Measurements from ENCODE around the gene SEPTIN11.

Gene SEPTIN11

DNA sequence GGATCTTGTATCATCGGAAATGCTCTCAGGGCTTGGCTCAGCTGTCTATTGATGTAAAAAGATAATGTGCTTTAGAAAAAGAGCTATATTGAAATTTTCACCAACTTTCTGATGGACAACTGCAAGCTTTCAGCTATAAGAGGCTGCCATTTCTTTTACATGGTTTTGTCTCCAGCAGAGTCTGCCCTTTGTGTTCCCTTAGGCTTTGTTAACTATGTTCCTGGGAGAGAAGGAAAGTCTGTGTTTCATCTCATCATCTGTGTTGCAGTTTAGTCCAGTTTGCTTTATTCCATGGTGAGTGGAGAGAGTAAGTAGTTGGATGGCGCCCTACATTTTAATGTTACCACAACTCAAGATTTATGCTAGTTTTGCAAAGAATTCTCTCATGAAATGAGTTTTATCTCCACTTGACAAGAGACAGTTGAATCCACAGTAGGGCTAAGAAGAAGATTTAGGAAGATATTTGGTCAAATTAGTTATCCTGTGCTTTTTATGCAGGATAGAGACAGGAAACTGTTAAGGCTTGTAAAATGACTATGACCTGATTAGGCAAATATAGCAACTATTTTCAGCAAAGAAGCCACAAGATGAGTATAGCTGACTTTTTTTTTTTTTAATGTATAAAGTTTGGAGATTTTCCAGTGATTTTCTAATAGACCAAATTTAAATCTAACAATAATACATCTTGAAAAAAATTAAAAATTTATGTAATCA, 16.5 kb downstream of the SEPTIN11 start:
- no peak for TF ChIP-seq ZNF560 (tag by site-specific recombination; IDR thresholded peaks at IDR 0.05; ENCODE audit: borderline replicate concordance)
- TF ChIP-seq, protein P1, sequence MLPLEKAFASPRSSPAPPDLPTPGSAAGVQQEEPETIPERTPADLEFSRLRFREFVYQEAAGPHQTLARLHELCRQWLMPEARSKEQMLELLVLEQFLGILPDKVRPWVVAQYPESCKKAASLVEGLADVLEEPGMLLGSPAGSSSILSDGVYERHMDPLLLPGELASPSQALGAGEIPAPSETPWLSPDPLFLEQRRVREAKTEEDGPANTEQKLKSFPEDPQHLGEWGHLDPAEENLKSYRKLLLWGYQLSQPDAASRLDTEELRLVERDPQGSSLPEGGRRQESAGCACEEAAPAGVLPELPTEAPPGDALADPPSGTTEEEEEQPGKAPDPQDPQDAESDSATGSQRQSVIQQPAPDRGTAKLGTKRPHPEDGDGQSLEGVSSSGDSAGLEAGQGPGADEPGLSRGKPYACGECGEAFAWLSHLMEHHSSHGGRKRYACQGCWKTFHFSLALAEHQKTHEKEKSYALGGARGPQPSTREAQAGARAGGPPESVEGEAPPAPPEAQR (tag by site-specific recombination; IDR thresholded peaks at IDR 0.05), result no peak
- no peak for TF ChIP-seq ZNF544 (tag by site-specific recombination; IDR thresholded peaks at IDR 0.05)
- no peak for TF ChIP-seq ZNF324 (tag by site-specific recombination; IDR thresholded peaks at IDR 0.05)
- no peak for TF ChIP-seq ZNF148 (tag by site-specific recombination; IDR thresholded peaks at IDR 0.05; ENCODE audit: borderline replicate concordance)
- TF ChIP-seq ZSCAN30 (tag by site-specific recombination; IDR thresholded peaks at IDR 0.05), result no peak
- POLR2A ChIA-PET, result no interaction called here
- no peak overlapping the region for H3K27ac ChIP-seq (ENCODE audit: extremely low read depth, low read depth, low read length)
- CTCF ChIA-PET, result no interaction called here
- H3K36me3 ChIP-seq (ENCODE audit: control insufficient read depth in 2 of 2, insufficient read depth in 1 of 2, low read length in 2 of 2), result no peaks in the 10 kb centered on the region
- H3K4me3 ChIP-seq (ENCODE audit: low read depth, low read length), result no peak overlapping the region
- peaks cover 22% of the 10 kb centered on the region for H3K4me1 ChIP-seq (ENCODE audit: control insufficient read depth, insufficient read depth, low read length)
- no peaks in the 10 kb centered on the region for H3K9me3 ChIP-seq (ENCODE audit: control insufficient read depth, insufficient read depth, low read depth, low read length)

GRCh38 chr4:76968937-76969336, 19.4 kb downstream of the SEPTIN11 start:
- Histone ChIP-seq H3K36me3 (ENCODE audit: control insufficient read depth in 2 of 2, insufficient read depth in 1 of 2, low read length in 2 of 2) (no peaks in the 10 kb centered on the region), H3K9me3 (ENCODE audit: control insufficient read depth, insufficient read depth, low read depth, low read length) (no peaks in the 10 kb centered on the region), H3K27ac (ENCODE audit: extremely low read depth, low read depth, low read length) (no peak overlapping the region), H3K4me3 (ENCODE audit: low read depth, low read length) (no peak overlapping the region), H3K4me1 (ENCODE audit: control insufficient read depth, insufficient read depth, low read length) (peaks cover 16% of the 10 kb centered on the region)
- ChIA-PET POLR2A (no interaction called here), CTCF (no interaction called here)
- TF ChIP-seq SETDB1 (IDR thresholded peaks at IDR 0.05; ENCODE audit: insufficient read length, low read length) (no peak), ZBTB17 (tag by site-specific recombination; IDR thresholded peaks at IDR 0.05) (no peak), PRDM1 (tag by site-specific recombination; IDR thresholded peaks at IDR 0.05) (no peak), ZNF133 (tag by site-specific recombination; IDR thresholded peaks at IDR 0.05) (no peak), ZNF639 (tag by site-specific recombination; IDR thresholded peaks at IDR 0.05) (no peak), ZBTB48 (tag by site-specific recombination; IDR thresholded peaks at IDR 0.05) (no peak), ZNF37A (tag by site-specific recombination; IDR thresholded peaks at IDR 0.05) (no peak), ZNF341 (tag by site-specific recombination; IDR thresholded peaks at IDR 0.05; ENCODE audit: low read depth) (no peak), TRIM28 (IDR thresholded peaks at IDR 0.05; ENCODE audit: borderline replicate concordance, low read length) (no peak), ZNF366 (tag by site-specific recombination; conservative IDR thresholded peaks at IDR 0.05) (no peak), ZNF624 (tag by site-specific recombination; IDR thresholded peaks at IDR 0.05) (no peak), ZNF112 (tag by site-specific recombination; IDR thresholded peaks at IDR 0.05) (no peak), ZNF658 (tag by site-specific recombination; IDR thresholded peaks at IDR 0.05) (no peak), ZSCAN4 (tag by site-specific recombination; IDR thresholded peaks at IDR 0.05) (no peak)
- TF ChIP-seq, protein P2, sequence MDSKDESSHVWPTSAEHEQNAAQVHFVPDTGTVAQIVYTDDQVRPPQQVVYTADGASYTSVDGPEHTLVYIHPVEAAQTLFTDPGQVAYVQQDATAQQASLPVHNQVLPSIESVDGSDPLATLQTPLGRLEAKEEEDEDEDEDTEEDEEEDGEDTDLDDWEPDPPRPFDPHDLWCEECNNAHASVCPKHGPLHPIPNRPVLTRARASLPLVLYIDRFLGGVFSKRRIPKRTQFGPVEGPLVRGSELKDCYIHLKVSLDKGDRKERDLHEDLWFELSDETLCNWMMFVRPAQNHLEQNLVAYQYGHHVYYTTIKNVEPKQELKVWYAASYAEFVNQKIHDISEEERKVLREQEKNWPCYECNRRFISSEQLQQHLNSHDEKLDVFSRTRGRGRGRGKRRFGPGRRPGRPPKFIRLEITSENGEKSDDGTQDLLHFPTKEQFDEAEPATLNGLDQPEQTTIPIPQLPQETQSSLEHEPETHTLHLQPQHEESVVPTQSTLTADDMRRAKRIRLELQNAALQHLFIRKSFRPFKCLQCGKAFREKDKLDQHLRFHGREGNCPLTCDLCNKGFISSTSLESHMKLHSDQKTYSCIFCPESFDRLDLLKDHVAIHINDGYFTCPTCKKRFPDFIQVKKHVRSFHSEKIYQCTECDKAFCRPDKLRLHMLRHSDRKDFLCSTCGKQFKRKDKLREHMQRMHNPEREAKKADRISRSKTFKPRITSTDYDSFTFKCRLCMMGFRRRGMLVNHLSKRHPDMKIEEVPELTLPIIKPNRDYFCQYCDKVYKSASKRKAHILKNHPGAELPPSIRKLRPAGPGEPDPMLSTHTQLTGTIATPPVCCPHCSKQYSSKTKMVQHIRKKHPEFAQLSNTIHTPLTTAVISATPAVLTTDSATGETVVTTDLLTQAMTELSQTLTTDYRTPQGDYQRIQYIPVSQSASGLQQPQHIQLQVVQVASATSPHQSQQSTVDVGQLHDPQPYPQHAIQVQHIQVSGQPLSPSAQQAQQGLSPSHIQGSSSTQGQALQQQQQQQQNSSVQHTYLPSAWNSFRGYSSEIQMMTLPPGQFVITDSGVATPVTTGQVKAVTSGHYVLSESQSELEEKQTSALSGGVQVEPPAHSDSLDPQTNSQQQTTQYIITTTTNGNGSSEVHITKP (tag by site-specific recombination; IDR thresholded peaks at IDR 0.05), result no peak
